Ascending aorta (tissue), 2 donors: ENCODE measurements around the gene IRX5. TPM values are rescaled to one million over a fixed set of nuclear protein-coding genes. Genes with fewer than 3 reads are reported as not detected.

Experiments used
- DNase-seq, 2 donors: peaks; one replicate each; pipeline ENCODE4 v3.0.0-alpha.2; 2019; ENCODE audit warnings: low spot score in 2 of 2
- H3K27ac ChIP-seq, 2 donors: fragments of 200-600 bp; sonication (generic); one replicate each; pipeline ENCODE4 v1.5.1; 2016 to 2017; ENCODE audit warnings: mild to moderate bottlenecking in 1 of 2
- H3K27me3 ChIP-seq: fragments of 200-600 bp; sonication (generic); one replicate; pipeline ENCODE4 v1.5.1; 2017
- H3K36me3 ChIP-seq, 2 donors: fragments of 200-600 bp; sonication (generic); one replicate each; pipeline ENCODE4 v1.5.1; 2016
- H3K4me1 ChIP-seq, 2 donors: fragments of 200-600 bp; sonication (generic); one replicate each; pipeline ENCODE4 v1.5.1; 2016 to 2017; ENCODE audit warnings: mild to moderate bottlenecking in 1 of 2
- H3K4me3 ChIP-seq, 2 donors: fragments of 200-600 bp; sonication (generic); one replicate each; pipeline ENCODE4 v1.5.1; 2016 to 2017; ENCODE audit warnings: mild to moderate bottlenecking in 1 of 2
- H3K9me3 ChIP-seq, 2 donors: fragments of 200-600 bp; sonication (generic); one replicate each; pipeline ENCODE4 v1.5.1; 2016
- CTCF ChIP-seq, 3 experiments: fragments of 200-600 bp in 2 of 3; fragments of 450-650 bp in 1 of 3; sonication (generic) in 2 of 3; IDR thresholded peaks; one replicate each; pipeline ENCODE4 v1.5.1; 2016 to 2019; ENCODE audit warnings: antibody characterized with exemption in 3 of 3, mild to moderate bottlenecking in 1 of 3, moderate library complexity in 1 of 3
- intact Hi-C: fragments of 100-400 bp; cut with DNase I; formaldehyde crosslinking; loops from one replicate; pipeline ENCODE4 v1.15.1; 2023
- total RNA-seq: library from RNA; depleted of rRNA; stranded (reverse); fragments of >200 nt; gene quantifications from one replicate; pipeline ENCODE4 v1.1.0, GENCODE V29; 2016

The IRX5 gene
- total RNA-seq, 1 donor from 2014 or later: not detected

GRCh38 chr16:54937671-54938211, 7.1 kb downstream of the IRX5 start:
- no peak for TF ChIP-seq CTCF (IDR thresholded peaks at IDR 0.05)
- intact Hi-C loops: loop anchor here (5.0 to 10.0 kb wide), 3 partner anchors 435 to 1257 kb away; partner anchors contain the start of gene GNAO1
- Histone ChIP-seq H3K36me3 (peaks cover 0 to 3% of the 10 kb centered on the region in 2 donors), H3K4me3 (peak overlapping the region; percentile 31 to 63), H3K9me3 (no peaks in the 10 kb centered on the region), H3K4me1 (peaks cover 0 to 12% of the 10 kb centered on the region in 2 donors), H3K27ac (no peak overlapping the region), H3K27me3 (no peaks in the 10 kb centered on the region)
- DNase-seq: no peak

- Histone ChIP-seq H3K36me3 (peaks cover 0 to under 1% of the 10 kb centered on the region in 2 donors), H3K27me3 (no peaks in the 10 kb centered on the region), H3K9me3 (no peaks in the 10 kb centered on the region), H3K4me1 (peaks cover 0 to 10% of the 10 kb centered on the region in 2 donors), H3K4me3 (peak overlapping the region; percentile 31 to 63), H3K27ac (no peak overlapping the region)
- DNase-seq: no peak
- no peak for TF ChIP-seq CTCF (IDR thresholded peaks at IDR 0.05)
- intact Hi-C loops: loop anchor here (5.0 to 10.0 kb wide), 3 partner anchors 434 to 1256 kb away; partner anchors contain the start of gene GNAO1
Measured at GRCh38 chr16:54938212-54939028, 7.8 kb downstream of the IRX5 start.

GRCh38 chr16:54939029-54939346, 8.3 kb downstream of the IRX5 start:
- no peak for TF ChIP-seq CTCF (IDR thresholded peaks at IDR 0.05)
- intact Hi-C loops: loop anchor here (5.0 to 10.0 kb wide), 3 partner anchors 433 to 1256 kb away; partner anchors contain the start of gene GNAO1
- DNase-seq: no peak
- peak overlapping the region; percentile 22 to 63 for H3K4me3 ChIP-seq
- H3K27me3 ChIP-seq: no peaks in the 10 kb centered on the region
- H3K4me1 ChIP-seq: peaks cover 0 to 10% of the 10 kb centered on the region in 2 donors
- H3K36me3 ChIP-seq: no peaks in the 10 kb centered on the region
- H3K27ac ChIP-seq: no peak overlapping the region
- H3K9me3 ChIP-seq: no peaks in the 10 kb centered on the region

- no peaks in the 10 kb centered on the region for H3K27me3 ChIP-seq
- DNase-seq: no peak
- H3K9me3 ChIP-seq: no peaks in the 10 kb centered on the region
- H3K27ac ChIP-seq: no peak overlapping the region
- H3K4me1 ChIP-seq: peaks cover 0 to 10% of the 10 kb centered on the region in 2 donors
- no peak overlapping the region for H3K4me3 ChIP-seq
- no peak for TF ChIP-seq CTCF (IDR thresholded peaks at IDR 0.05)
- intact Hi-C loops: loop anchor here (5.0 to 10.0 kb wide), 3 partner anchors 433 to 1255 kb away; partner anchors contain the start of gene GNAO1
- no peaks in the 10 kb centered on the region for H3K36me3 ChIP-seq
Measured at GRCh38 chr16:54939510-54940278, 9.0 kb downstream of the IRX5 start.

- Histone ChIP-seq H3K36me3 (no peaks in the 10 kb centered on the region), H3K9me3 (no peaks in the 10 kb centered on the region), H3K4me1 (peaks cover 0 to 10% of the 10 kb centered on the region in 2 donors), H3K27me3 (no peaks in the 10 kb centered on the region), H3K27ac (no peak overlapping the region), H3K4me3 (no peak overlapping the region)
- TF ChIP-seq CTCF (IDR thresholded peaks at IDR 0.05): no peak
- intact Hi-C loops: no loop called here
- DNase-seq: no peak
Measured at GRCh38 chr16:54940279-54940604, 9.6 kb downstream of the IRX5 start.
